Renal cortex interstitium (tissue), 11 donors: Measurements from ENCODE around the gene LAMC3. TPM values are rescaled to one million over a fixed set of nuclear protein-coding genes. Genes with fewer than 3 reads are reported as not detected.
"Not testable (repeated sequence)": the region's sequence is repeated elsewhere in the genome, so short reads cannot be mapped to it uniquely, and the experiment has no call there.

Experiments used
- DNase-seq, 11 donors: peaks; one replicate each; pipeline ENCODE4 v3.0.0-alpha.2; 2013; ENCODE audit warnings: low read depth in 9 of 11, low spot score in 4 of 11; ENCODE audit errors: extremely low read depth in 1 of 11
- polyA plus RNA-seq, 3 donors: library from polyadenylated mRNA; unstranded; fragments of 120-200 nt; gene quantifications; one replicate each; pipeline ENCODE4 v1.2.1, GENCODE V29; 2013; ENCODE audit not compliant: insufficient read length in 3 of 3

LAMC3 gene
- polyA plus RNA-seq, 3 donors = 28.4 to 36.7 (median 28.7) TPM

DNA sequence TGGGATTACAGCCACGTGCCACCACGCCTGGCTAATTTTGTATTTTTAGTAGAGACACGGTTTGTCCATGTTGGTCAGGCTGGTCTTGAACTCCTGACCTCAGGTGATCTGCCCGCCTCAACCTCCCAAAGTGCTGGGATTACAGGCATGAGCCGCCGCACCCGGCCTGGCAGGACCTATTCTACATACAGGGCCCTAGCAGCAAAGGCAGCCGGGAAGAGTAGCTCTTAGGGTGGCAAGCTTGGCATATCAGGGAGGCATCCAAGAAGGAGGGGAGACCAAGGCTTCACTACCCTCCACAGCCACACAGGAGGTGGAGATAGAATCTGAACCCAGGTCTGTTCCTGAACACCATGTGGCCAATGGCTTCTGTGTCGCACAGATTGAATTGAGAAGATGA is 8.4 kb upstream of the LAMC3 start:
- DNase-seq = not testable (repeated sequence)

- DNase-seq = no peak
Observed at GRCh38 chr9:131001021-131001420, 8.0 kb upstream of the LAMC3 start.

DNA sequence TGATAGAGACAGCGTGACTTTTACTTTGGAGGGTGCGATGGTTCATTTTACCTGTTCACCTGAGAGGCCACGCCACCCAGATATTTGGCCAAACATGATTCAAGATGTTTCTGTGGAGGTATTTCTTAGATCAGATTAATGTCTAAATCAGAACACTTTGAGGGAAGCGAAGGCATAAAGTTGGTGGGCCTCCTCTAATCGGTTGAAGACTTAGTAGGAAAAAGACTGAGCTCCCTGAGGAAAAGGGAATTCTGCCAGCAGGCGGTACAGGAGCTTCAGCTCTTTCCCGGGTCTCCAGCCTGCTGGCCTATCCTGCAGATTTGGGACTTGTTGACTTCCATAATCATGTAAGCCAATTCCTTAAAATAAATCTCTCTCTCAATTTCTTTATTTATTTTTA is 7.0 kb upstream of the LAMC3 start:
- no peak for DNase-seq

DNA sequence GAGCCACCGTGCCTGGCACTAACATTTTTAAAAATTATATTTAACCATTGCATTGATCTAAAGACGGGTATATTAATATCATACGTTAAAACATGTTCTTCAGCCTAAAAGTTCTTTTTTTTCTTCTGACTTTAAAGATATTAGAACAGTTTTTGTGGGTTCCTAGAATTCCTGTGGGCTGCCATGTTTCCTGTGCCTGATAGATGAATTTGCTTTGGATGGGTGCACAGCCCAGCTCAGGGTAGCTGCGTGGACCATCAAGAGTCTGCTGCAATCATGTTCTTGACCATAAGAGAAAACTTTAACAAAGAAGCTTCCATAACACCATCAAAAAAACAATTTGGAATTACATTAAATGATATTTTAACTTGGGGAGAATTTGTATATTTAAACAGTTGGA is 2.4 kb upstream of the LAMC3 start:
- no peak for DNase-seq

DNA sequence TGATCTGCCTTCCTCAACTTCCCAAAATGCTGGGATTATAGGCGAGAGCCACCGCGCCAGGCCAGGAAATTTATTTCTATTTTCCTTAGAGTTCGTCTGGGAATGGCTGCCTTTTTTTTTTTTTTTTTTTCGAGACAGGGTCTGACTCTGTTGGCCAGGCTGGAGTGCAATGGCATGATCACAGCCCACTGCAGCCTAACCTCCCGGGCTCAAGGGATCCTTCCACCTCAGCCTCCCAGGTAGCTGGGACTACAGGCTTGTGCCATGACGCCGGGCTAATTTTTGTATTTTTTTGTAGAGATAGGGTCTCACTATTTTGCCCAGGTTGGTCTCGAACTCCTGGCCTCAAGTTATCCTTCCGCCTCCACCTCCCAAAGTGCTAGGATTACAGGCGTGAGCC is 888 bp upstream of the LAMC3 start:
- DNase-seq = no peak

DNA sequence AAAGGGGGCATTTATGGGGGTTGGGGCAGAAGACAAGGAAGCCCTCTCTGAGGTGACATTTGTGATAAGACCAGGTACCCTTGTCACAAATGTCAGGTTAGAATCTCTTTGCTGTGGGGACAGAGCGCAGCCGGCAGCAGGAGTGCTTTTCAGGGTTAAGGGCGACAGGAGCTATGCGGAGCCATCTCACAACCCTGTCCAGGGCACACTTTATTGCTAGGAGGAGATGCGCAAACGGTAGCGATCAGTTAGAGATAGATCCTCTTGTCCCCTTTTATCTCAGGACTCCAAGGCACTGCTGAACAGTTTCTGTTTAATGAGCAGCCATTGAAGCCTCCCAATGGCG is 438 bp upstream of the LAMC3 start:
- DNase-seq = no peak

- DNase-seq = no peak
Observed at GRCh38 chr9:131010482-131011273, 1.7 kb downstream of the LAMC3 start.

DNA sequence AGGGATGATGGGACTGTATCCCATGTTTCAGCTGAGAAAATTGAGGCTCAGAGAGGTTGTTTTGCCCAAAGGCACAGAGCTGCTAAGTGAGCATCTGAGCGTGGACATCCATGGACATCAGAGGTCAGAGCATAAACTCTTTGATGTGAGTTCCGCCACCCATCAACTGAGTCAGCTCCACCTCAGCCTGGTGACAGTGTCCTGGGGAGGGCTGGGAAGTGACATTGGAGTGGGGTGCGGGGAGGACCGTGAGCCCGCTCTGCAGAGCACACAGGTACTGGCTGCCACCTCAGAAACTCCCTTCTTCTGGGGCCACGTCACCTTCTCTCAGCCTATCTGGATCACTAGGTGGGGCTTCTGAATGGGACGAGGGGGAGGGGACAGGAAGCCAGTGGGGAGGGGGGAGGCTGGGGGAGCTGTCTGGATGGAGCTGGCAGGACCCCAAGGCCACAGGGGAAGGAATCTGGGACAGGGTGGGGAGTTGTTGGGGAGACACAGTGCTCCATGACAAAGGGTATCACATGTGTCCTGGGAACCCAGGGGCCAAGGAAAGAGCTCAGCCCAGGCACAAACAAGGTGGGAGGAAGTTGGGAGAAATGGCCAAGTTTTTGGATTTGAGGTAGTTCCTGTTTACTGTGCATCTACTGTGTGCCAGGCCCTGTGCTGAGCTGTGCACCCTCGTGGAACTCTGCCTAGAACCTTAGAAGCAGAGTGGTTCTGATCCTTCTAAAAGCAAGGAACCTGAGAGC is 2.5 kb downstream of the LAMC3 start:
- no peak for DNase-seq

DNA sequence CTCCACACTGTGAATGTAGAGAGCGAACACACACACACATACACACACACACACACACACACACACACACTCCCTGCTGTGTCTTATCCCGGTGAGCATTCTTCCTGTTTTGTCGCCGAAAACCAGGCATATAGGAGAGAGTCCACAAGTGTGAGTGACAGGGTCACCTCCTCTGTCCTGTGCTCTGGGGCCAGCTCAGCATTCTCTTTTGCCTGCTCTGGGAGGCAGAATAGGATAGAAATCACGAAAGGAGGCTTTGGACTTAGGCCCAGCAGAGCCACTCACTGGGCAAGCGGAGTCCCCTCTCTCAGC is 3.0 kb downstream of the LAMC3 start:
- no peak for DNase-seq

- no peak for DNase-seq
Observed at GRCh38 chr9:131012396-131012917, 3.5 kb downstream of the LAMC3 start.

DNA sequence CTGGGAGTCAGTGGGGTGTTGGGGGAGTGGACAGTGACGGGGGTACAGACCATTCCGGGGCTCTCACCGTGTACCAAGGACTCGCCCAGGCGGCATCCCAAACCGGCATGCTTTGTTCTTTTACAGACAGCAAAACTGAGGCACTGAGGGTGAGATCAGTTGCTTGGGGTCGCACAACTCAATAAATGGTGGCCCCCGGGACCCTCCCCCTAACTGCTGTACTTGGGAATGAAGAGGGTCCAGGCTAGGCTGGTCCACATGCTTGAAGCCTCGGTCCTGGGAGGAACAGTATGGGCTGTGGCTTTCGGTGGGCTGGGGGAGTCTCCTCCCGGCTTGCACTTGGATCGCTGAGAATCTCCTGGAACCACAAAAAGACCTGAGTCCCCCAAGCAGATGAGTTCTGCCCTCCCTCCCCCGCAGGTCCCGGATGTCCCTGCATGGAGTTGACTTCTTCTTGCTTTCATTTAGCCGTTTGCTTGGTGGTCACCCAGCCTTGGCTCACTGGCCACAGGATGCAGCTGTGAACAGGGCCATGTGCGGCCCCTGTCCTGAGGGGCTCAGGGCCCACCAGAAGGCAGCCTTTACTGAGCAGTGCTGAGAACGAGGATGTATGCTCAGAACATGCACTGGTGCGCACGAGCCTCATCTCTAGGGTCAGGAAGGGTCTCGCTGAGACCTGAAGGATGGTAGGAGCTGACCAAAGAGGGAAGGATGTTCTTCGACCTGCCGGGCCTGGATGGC is 4.2 kb downstream of the LAMC3 start:
- DNase-seq = no peak

DNA sequence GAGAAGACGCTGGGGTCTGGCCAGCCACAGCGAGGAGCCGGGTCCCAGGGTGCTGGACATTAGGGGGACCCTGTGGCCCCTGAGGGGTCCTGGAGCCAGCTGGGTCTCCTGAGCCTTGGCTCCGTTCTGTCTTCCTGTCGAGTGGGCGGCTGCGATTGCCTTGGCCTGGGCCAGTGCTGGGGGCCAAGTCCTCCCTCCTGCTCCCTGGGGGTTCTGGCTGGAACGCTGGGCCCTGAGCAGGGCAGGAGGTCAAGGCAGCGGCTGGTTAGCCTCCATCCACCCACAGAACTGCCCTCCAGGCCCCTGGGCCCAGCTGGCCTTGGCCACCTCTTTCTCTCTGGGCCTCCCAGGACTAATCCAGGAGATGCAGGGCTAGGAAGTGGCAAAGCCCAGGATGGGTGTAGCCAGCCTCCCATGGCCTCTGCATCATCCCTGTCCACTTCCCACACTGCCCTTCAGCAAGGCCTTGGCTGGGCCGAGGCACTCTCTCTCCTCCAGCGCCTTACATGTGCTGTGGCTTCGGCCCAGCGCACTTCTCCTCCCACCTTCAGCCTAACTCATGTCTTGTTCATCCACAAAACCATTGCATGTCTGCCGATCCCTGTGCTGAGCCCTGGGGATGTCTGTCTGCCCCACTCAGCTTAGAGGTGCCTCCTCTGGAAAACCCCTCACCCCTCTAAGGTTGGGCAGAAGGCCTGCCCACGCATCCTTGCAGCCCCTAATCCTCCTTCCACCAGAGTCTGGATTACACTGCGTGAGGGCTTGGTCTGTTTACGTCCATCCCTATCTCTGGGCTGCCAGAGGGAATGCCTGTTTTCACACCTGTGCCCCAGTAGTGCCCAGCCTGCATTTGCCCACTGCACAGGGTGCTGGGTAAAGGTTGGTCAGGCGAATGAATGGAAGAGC is 5.0 kb downstream of the LAMC3 start:
- no peak for DNase-seq

GRCh38 chr9:131015112-131015511 is 6.1 kb downstream of the LAMC3 start:
- no peak for DNase-seq

GRCh38 chr9:131015876-131016397 is 7.0 kb downstream of the LAMC3 start:
- DNase-seq = no peak

- DNase-seq = no peak
Observed at GRCh38 chr9:131017067-131017466, 8.1 kb downstream of the LAMC3 start.

DNA sequence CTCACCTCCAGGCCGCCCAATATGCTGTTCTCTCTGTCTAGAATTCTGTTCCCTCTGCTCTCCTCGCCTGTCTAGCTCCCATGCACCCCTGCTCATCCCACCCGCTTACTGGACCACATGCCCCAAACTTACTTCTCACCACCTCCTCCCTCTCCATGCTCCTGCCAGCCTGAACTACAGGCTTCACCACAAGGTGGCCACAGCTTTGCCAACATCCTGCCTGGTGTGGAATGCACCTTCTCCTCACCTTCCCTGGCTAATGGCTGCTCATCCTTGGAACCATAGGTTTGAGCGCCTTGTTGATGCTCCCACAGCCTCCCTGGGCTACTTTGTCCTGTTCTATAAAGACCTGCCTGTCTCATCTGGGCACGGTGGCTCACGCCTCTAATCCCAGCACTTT is 9.6 kb downstream of the LAMC3 start:
- DNase-seq = no peak

DNA sequence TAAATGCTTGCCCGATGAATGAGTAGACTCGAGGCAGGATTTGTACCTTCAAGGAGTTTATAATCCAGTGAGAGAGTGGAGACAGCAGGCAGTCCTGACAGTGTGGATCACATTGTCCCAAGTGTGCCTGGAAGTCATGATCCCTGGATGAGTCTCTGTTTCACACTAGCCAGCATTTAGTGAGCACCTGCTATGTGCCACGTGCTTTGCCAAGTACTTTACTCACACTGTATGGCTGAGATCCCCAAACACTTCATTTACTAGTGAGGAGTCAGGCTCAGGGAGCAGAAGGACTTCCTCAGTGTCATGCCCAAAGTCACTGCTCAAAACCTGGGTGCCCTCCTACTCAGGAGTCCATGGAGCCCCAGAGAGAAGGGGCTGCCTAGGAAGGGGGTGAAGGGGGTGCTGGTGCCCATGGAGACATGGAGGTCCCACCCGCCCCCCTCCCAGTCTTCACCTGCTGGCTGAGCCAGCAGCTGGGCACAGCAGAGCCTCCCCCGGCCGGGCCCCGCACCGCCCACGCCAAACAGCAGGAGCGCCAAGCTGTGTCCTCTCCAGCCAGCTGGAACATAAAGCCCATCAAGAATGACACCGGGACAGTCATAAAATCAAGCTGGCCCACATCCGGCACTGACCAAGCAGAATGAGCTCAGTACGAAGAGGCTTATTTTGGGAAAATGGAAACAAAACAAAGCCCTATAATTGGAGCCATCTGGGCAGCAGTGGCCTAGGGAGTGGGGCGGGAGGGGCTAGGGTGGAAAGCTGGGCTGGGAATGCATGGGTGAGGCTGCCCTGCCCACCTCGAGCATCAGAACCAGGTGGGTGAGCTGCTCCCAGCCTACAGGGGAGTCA is 10.6 kb downstream of the LAMC3 start:
- peak; percentile 64 to 91 (median 81) for DNase-seq

- no peak for DNase-seq
Observed at GRCh38 chr9:131020388-131020787, 11.4 kb downstream of the LAMC3 start.
